ENCODE measurements around the gene MTCL1. TPM values are rescaled to one million over a fixed set of nuclear protein-coding genes. Genes with fewer than 3 reads are reported as not detected.

The MTCL1 gene
- polyA plus RNA-seq, 3 donors: not detected

- WGBS (ENCODE audit: insufficient coverage): 27% methylated on average over 10 of the region's 10 CpGs
- Mint-ChIP-seq H3K4me3 (no peak overlapping the region), H3K4me1 (peaks cover 3% of the 10 kb centered on the region)
Measured at GRCh38 chr18:8828798-8829197, 123.4 kb downstream of the MTCL1 start.

DNA sequence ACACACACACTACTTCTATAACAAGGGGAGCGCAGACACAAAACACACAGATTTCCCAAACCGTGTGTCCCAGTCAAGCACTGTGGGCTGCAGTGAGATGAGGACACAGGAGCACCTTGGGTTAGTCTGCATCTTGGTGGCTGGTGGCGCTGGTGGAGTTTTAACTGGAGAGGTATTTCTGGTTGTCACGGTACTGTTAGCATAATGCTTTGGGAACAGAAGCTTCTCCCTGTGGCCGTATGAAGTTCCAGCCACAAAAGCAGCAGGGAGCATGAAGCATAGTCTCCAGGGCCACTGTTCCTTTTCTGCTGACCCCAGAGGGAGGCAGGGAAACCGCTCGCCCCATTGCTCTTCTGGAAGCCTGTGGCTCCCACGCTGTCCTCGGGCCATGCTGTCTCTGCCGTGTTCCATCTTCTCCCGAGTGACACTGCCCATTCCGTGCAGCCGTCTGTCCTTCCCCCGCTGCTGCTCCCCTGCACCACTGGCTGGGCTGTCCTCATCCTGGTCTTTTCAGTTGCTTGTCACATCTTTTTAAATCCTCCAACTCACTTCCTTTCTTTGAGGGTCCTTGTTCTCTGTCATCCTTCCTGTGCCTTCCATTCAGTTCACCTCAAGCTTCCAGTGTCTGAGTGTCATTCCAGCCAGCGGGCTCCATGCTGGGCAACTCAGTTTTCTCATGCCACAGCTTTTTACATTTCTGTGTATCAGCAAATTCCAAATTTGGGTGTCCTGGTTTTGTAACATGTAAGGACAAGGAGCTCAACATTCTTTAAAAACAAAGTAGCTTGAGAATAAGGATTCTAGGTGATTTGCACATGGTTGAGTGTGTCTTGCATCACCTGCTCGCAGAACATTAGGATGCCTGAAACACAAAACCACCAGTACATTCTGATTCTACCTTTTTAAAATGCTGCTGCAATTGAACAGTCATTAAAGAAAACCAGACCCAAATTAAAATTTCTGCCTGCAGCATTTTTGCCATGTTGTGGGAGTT, 125.0 kb downstream of the MTCL1 start:
- Histone ChIP-seq H3K79me2 (ENCODE audit: insufficient read depth, low read length) (no peaks in the 10 kb centered on the region), H3K27me3 (ENCODE audit: control insufficient read depth in 2 of 2, insufficient read depth in 2 of 2, low read length in 2 of 2) (no peaks in the 10 kb centered on the region), H3K9ac (ENCODE audit: insufficient read depth, low read length, poor library complexity, severe bottlenecking) (no peak overlapping the region), H4K20me1 (ENCODE audit: insufficient read depth, low read length) (no peaks in the 10 kb centered on the region), H3K4me1 (ENCODE audit: control insufficient read depth in 1 of 2, insufficient read depth in 2 of 2, low read length in 2 of 2) (no peaks in the 10 kb centered on the region), H3K4me2 (replicated peaks; ENCODE audit: extremely low read depth, low read length, poor library complexity, severe bottlenecking) (no peak overlapping the region), H3K4me3 (replicated peaks in 1 of 3; ENCODE audit: low read depth in 2 of 3, low read length in 3 of 3) (no peak overlapping the region), H3K27ac (ENCODE audit: low read depth in 1 of 2, low read length in 2 of 2) (no peak overlapping the region), H2AFZ (ENCODE audit: insufficient read depth, low read depth, low read length, poor library complexity, severe bottlenecking) (no peak overlapping the region), H3K9me3 (replicated peaks in 1 of 2; ENCODE audit: control insufficient read depth in 1 of 2, insufficient read depth in 1 of 2, low read length in 2 of 2) (no peaks in the 10 kb centered on the region), H3K36me3 (replicated peaks in 1 of 2; ENCODE audit: control insufficient read depth in 1 of 2, insufficient read depth in 2 of 2, low read length in 2 of 2) (no peaks in the 10 kb centered on the region)
- Mint-ChIP-seq H3K27ac (no peak overlapping the region), H3K27me3 (ENCODE audit: low read depth in 3 of 3) (peaks cover 0 to 2% (median 0%) of the 10 kb centered on the region in 3 donors), H3K4me1 (peaks cover 3% of the 10 kb centered on the region), H3K36me3 (no peaks in the 10 kb centered on the region), H3K4me3 (no peak overlapping the region), H3K9me3 (peaks cover 0 to 3% (median 0%) of the 10 kb centered on the region in 7 donors)
- no peak for DNase-seq
- intact Hi-C loops (cut with micrococcal nuclease): no loop called here
- TF ChIP-seq, protein P1, sequence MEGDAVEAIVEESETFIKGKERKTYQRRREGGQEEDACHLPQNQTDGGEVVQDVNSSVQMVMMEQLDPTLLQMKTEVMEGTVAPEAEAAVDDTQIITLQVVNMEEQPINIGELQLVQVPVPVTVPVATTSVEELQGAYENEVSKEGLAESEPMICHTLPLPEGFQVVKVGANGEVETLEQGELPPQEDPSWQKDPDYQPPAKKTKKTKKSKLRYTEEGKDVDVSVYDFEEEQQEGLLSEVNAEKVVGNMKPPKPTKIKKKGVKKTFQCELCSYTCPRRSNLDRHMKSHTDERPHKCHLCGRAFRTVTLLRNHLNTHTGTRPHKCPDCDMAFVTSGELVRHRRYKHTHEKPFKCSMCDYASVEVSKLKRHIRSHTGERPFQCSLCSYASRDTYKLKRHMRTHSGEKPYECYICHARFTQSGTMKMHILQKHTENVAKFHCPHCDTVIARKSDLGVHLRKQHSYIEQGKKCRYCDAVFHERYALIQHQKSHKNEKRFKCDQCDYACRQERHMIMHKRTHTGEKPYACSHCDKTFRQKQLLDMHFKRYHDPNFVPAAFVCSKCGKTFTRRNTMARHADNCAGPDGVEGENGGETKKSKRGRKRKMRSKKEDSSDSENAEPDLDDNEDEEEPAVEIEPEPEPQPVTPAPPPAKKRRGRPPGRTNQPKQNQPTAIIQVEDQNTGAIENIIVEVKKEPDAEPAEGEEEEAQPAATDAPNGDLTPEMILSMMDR (IDR thresholded peaks at IDR 0.05): no peak
- 98% methylated on average over 11 of the region's 16 CpGs for WGBS (ENCODE audit: insufficient coverage)

More at GRCh38 chr18:8828798-8829197, 123.4 kb downstream of the MTCL1 start:
- Histone ChIP-seq H3K9ac (ENCODE audit: insufficient read depth, low read length, poor library complexity, severe bottlenecking) (no peak overlapping the region), H3K27me3 (ENCODE audit: control insufficient read depth in 2 of 2, insufficient read depth in 2 of 2, low read length in 2 of 2) (no peaks in the 10 kb centered on the region), H3K4me3 (replicated peaks in 1 of 3; ENCODE audit: low read depth in 2 of 3, low read length in 3 of 3) (no peak overlapping the region), H3K4me2 (replicated peaks; ENCODE audit: extremely low read depth, low read length, poor library complexity, severe bottlenecking) (no peak overlapping the region), H3K36me3 (replicated peaks in 1 of 2; ENCODE audit: control insufficient read depth in 1 of 2, insufficient read depth in 2 of 2, low read length in 2 of 2) (no peaks in the 10 kb centered on the region), H2AFZ (ENCODE audit: insufficient read depth, low read depth, low read length, poor library complexity, severe bottlenecking) (no peak overlapping the region), H3K9me3 (replicated peaks in 1 of 2; ENCODE audit: control insufficient read depth in 1 of 2, insufficient read depth in 1 of 2, low read length in 2 of 2) (no peaks in the 10 kb centered on the region), H4K20me1 (ENCODE audit: insufficient read depth, low read length) (no peaks in the 10 kb centered on the region), H3K27ac (ENCODE audit: low read depth in 1 of 2, low read length in 2 of 2) (no peak overlapping the region), H3K79me2 (ENCODE audit: insufficient read depth, low read length) (no peaks in the 10 kb centered on the region), H3K4me1 (ENCODE audit: control insufficient read depth in 1 of 2, insufficient read depth in 2 of 2, low read length in 2 of 2) (no peaks in the 10 kb centered on the region)
- H3K36me3 Mint-ChIP-seq: no peaks in the 10 kb centered on the region
- H3K27me3 Mint-ChIP-seq (ENCODE audit: low read depth in 3 of 3): peaks cover 0 to 2% (median 0%) of the 10 kb centered on the region in 3 donors
- intact Hi-C loops (cut with micrococcal nuclease): no loop called here
- peaks cover 0 to 3% (median 0%) of the 10 kb centered on the region in 7 donors for H3K9me3 Mint-ChIP-seq
- no peak overlapping the region for H3K27ac Mint-ChIP-seq
- TF ChIP-seq, protein P1 (IDR thresholded peaks at IDR 0.05): no peak
- no peak for DNase-seq
